HL-60 (cell line): ENCODE measurements around the gene CCNO.
A peak's percentile ranks its signal among the peaks of the same experiment; 100 is the strongest.

Experiments
- DNase-seq, 2 experiments: peaks; one replicate each; pipeline ENCODE4 v3.0.0-alpha.2; 2010 to 2020; ENCODE audit warnings: low read depth in 1 of 2, low spot score in 1 of 2
- H3K27ac ChIP-seq: fragments of 250-450 bp; sonication (Bioruptor Pico); replicated peaks from 2 replicates; pipeline ENCODE4 v1.5.1; 2020; ENCODE audit warnings: mild to moderate bottlenecking, moderate library complexity
- H3K27me3 ChIP-seq: fragments of 250-450 bp; sonication (Bioruptor Pico); 2 replicates; pipeline ENCODE4 v1.5.1; 2021; ENCODE audit warnings: mild to moderate bottlenecking, moderate library complexity; ENCODE audit not compliant: insufficient read depth, poor library complexity, severe bottlenecking
- H3K4me3 ChIP-seq: replicated peaks from 2 replicates; pipeline ENCODE4 v1.5.1; 2011; ENCODE audit warnings: mild to moderate bottlenecking, control low read depth, low read length; ENCODE audit not compliant: insufficient read depth
- GABPA ChIP-seq: IDR thresholded peaks from 2 replicates; pipeline ENCODE4 v1.6.1; 2012; ENCODE audit warnings: low read depth
- POLR2AphosphoS5 ChIP-seq: IDR thresholded peaks from 2 replicates; pipeline ENCODE4 v1.6.1; 2012; ENCODE audit warnings: low read depth
- SPI1 ChIP-seq: IDR thresholded peaks from 2 replicates; pipeline ENCODE4 v1.6.1; 2012; ENCODE audit warnings: low read depth, mild to moderate bottlenecking, borderline replicate concordance
- TF ChIP-seq, protein P1 (sequence below): IDR thresholded peaks from 2 replicates; pipeline ENCODE4 v1.6.1; 2012; ENCODE audit warnings: low read depth; ENCODE audit not compliant: insufficient replicate concordance
- TF ChIP-seq, protein P2 (sequence below): IDR thresholded peaks from one replicate; pipeline ENCODE4 v1.5.1; 2011; ENCODE audit warnings: low read length, control low read depth, inconsistent platforms; ENCODE audit not compliant: insufficient read depth

Gene CCNO

DNA sequence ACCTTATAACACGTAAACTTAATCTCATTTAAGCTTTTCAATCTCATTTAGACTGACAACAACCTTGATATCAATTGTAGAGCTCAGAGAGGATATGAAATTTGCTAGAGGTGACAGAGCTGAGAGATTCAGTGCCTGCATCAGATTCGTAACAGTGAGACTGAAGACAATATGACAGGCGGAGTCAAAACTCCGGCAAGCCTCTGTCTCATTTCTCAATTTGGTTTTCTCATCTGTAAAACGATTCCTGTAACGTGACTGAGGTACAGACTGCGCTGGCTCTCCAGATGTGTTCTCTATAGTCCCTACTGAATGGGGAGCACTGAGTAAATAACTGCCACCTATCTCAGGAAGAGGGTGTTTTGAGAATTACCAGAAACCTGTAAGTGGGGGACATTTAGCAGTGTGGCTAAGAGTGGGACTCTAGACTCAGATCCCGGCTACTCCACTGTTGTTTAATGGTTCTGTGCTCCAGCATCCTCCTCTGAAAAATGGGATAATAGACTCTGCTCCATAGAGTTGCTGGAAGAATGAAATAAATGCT, 3.2 kb downstream of the CCNO start:
- TF ChIP-seq, protein P1, sequence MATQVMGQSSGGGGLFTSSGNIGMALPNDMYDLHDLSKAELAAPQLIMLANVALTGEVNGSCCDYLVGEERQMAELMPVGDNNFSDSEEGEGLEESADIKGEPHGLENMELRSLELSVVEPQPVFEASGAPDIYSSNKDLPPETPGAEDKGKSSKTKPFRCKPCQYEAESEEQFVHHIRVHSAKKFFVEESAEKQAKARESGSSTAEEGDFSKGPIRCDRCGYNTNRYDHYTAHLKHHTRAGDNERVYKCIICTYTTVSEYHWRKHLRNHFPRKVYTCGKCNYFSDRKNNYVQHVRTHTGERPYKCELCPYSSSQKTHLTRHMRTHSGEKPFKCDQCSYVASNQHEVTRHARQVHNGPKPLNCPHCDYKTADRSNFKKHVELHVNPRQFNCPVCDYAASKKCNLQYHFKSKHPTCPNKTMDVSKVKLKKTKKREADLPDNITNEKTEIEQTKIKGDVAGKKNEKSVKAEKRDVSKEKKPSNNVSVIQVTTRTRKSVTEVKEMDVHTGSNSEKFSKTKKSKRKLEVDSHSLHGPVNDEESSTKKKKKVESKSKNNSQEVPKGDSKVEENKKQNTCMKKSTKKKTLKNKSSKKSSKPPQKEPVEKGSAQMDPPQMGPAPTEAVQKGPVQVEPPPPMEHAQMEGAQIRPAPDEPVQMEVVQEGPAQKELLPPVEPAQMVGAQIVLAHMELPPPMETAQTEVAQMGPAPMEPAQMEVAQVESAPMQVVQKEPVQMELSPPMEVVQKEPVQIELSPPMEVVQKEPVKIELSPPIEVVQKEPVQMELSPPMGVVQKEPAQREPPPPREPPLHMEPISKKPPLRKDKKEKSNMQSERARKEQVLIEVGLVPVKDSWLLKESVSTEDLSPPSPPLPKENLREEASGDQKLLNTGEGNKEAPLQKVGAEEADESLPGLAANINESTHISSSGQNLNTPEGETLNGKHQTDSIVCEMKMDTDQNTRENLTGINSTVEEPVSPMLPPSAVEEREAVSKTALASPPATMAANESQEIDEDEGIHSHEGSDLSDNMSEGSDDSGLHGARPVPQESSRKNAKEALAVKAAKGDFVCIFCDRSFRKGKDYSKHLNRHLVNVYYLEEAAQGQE, result no peak
- no peak for TF ChIP-seq GABPA
- TF ChIP-seq SPI1, result no peak
- TF ChIP-seq, protein P2, sequence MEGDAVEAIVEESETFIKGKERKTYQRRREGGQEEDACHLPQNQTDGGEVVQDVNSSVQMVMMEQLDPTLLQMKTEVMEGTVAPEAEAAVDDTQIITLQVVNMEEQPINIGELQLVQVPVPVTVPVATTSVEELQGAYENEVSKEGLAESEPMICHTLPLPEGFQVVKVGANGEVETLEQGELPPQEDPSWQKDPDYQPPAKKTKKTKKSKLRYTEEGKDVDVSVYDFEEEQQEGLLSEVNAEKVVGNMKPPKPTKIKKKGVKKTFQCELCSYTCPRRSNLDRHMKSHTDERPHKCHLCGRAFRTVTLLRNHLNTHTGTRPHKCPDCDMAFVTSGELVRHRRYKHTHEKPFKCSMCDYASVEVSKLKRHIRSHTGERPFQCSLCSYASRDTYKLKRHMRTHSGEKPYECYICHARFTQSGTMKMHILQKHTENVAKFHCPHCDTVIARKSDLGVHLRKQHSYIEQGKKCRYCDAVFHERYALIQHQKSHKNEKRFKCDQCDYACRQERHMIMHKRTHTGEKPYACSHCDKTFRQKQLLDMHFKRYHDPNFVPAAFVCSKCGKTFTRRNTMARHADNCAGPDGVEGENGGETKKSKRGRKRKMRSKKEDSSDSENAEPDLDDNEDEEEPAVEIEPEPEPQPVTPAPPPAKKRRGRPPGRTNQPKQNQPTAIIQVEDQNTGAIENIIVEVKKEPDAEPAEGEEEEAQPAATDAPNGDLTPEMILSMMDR, result no peak
- TF ChIP-seq POLR2AphosphoS5, result no peak
- no peak overlapping the region for H3K27ac ChIP-seq
- DNase-seq, result no peak
- H3K4me3 ChIP-seq, result no peak overlapping the region
- peaks cover 43% of the 10 kb centered on the region for H3K27me3 ChIP-seq

DNA sequence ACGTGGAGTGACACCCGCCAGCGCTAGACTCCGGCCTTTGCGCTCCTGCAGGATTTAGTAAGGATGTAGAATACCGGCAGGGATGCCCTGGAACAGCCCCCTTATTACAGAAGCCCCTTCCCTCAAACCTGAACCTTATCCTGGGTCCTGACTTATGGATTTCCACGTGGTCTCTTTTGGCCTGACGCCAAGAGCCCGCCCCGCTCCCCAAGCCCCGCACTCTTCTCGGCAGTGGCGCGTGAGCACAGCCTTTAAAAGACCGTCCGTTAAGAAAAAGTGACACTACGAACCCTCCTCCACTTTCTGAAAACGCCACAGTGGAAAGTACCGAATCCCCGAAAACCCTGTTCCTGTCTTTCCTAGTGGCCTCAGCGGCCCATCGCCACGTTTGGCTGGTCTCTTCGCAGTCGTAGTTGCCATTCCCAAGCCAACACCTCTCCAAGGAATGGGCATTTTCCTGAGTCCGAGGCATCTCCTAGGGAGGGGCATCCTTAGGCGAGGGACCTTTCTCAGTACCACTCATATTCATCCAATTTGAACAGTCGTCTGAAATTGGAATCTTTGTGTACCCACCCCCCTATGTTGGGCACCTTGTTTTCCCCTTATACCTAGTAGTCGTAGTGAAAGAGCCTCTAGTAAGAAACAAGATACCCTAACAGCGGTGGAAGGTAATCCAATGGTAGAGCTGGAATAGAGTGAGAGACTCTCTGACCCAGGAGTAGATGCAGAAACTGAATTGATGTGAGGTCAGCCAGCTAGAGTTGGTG, 5.6 kb downstream of the CCNO start:
- H3K27me3 ChIP-seq, result peaks cover 49% of the 10 kb centered on the region

DNA sequence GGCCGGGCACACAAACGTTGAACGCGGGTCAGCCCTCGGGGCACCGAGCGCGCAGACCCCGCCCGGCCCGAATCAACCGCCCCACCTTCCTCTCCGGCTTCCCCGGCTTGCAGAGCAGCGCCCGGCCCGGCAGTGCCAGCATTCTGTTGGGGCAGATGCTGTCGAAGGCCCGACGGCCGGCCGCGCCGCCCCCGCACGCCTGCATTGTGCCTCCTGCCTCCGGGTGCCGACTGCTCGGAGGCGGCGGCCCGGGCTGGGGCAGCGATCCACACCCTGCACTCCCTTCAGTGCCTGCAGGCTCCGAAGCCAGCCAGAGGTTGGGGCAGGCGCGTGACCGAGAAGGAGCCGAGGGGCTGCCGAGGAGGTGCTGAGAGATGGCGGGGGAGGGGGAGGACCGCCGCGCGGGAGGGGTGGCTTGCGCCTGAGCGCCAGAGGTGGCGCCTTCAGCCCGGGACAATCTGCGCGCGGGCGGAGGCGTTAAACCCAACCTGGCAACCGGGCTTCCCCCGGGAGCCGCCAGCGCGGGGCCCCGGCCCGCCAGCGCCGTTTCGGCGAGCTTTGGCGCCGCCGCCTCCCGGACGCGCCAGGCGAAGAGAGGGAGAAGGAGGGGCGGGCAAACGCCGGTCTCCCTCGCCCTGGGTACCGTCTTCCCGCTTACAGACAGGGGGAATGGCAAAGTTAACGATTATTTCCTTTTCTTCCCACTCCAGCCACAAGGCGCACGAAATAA, 6.3 kb downstream of the CCNO start, which contains the start of gene MCIDAS:
Gene MCIDAS (minus strand): TSS at position 382 of the 730 bp plus-strand sequence. CDS start 177 bp downstream, at position 205.
- Histone ChIP-seq H3K27ac (no peak within 1 kb of the TSS), H3K27me3 (peaks cover 46% of the 10 kb centered on the region), H3K4me3 (peak within 1 kb of the TSS; percentile 32)
- TF ChIP-seq POLR2AphosphoS5 (no peak), GABPA (no peak), SPI1 (no peak)
- TF ChIP-seq, protein P2, result no peak
- TF ChIP-seq, protein P1, result no peak
- DNase-seq, result no peak

More for the DNA sequence above, 5.6 kb downstream of the CCNO start:
- DNase-seq, result no peak
- peak overlapping the region; percentile 32 for H3K4me3 ChIP-seq
- no peak overlapping the region for H3K27ac ChIP-seq
- TF ChIP-seq POLR2AphosphoS5, result no peak
- TF ChIP-seq, protein P2, result no peak
